NOMO-1 treated with DMSO at 0.1 percent for 48 hours (cell line): Measurements from ENCODE around the gene PCGF1.

Experiments
- DNase-seq: peaks from one replicate; lab custom pipeline; 2025; ENCODE audit not compliant: unreplicated experiment; lab: John Stamatoyannopoulos, UW

PCGF1 gene

DNA sequence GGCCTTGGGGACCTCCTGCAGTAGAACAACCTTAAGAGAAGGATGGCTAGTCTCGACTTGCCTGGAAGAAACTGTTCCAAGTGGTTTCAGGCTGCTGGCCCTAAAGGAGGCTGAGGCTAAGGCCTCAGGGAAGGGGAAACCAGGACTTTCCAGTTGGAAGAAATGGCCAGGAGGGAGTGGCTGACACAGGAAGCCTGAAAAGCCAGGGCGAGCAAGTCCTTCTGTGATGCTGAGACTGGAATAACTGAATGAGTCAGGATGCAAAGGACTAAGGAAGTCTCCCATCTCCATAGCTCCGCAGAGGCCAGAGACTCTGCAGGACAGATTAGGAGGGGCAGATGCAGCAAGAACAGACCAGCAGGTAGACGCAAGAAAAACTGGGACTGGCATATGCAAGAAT is 29.6 kb upstream of the PCGF1 start:
- DNase-seq, result no peak

- no peak for DNase-seq
Measured at GRCh38 chr2:74536166-74536950, 28.9 kb upstream of the PCGF1 start.

DNA sequence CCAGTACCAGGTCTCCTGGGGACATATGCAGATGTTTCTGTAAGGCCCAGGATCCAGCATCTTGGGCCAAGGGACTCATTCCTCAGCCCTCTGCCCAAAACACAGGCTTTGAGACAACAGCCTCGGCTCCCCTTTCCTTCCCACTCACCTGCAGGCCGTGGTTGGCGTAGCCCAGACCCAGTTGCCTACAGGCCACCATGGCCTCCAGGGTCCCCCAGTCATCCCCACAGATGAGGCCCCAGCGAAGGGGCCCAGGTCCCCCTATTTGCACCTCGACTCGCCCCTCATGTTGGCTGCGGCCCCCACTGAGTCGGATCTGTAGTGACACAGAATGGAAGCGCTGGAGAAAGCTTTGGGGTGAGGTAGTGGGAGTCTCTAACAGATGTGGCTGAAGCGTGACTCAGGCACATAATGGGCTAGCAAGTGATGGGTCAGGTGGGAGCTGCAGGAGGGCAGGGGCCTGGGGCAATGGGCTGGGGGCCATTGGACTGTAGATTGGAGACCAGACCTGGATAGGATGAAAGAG is 28.0 kb upstream of the PCGF1 start:
- DNase-seq, result no peak

GRCh38 chr2:74534411-74534810 is 26.9 kb upstream of the PCGF1 start:
- no peak for DNase-seq

GRCh38 chr2:74533464-74533863 is 26.0 kb upstream of the PCGF1 start:
- no peak for DNase-seq

DNA sequence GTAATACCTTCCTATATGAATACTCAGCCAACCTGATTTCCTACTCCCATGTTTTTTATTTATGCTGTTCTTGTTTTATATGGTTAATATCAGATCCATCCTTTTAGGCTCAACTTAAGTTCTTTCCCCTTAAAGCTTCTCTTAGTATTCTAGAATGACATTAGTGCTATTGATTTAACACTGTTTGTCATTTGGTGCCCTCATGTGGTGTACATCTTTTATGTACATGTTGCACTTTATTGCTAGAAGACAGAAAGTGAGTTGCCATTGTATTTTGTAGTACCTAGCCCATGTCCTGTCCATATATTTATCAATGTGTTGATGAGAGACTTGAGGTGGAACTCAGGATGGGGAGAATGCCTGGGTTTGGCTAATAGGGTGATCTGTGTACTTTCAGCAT is 24.7 kb upstream of the PCGF1 start:
- DNase-seq, result peak; percentile 35

- no peak for DNase-seq
Measured at GRCh38 chr2:74531666-74532065, 24.2 kb upstream of the PCGF1 start.

- DNase-seq, result peak; percentile 30
Measured at GRCh38 chr2:74530239-74531187, 23.0 kb upstream of the PCGF1 start.

GRCh38 chr2:74529357-74530238 is 22.1 kb upstream of the PCGF1 start, which contains the start of the genes AUP1 and HTRA2:
AUP1 (minus strand) TSS chr2:74529706; CDS start chr2:74529629, 77 bp downstream.
HTRA2 (plus strand) TSS chr2:74529933; CDS start chr2:74530007, 74 bp downstream.
- peak; percentile 98 for DNase-seq

GRCh38 chr2:74528600-74529356 is 21.3 kb upstream of the PCGF1 start:
- DNase-seq, result peak; percentile 6

GRCh38 chr2:74527741-74528140 is 20.2 kb upstream of the PCGF1 start:
- DNase-seq, result no peak

- no peak for DNase-seq
Measured at GRCh38 chr2:74526649-74527230, 19.2 kb upstream of the PCGF1 start.

GRCh38 chr2:74525717-74526648 is 18.5 kb upstream of the PCGF1 start, which contains the start of gene DQX1:
DQX1 (minus strand) TSS chr2:74526231; CDS start chr2:74525729, 502 bp downstream.
- DNase-seq, result peak; percentile 89

DNA sequence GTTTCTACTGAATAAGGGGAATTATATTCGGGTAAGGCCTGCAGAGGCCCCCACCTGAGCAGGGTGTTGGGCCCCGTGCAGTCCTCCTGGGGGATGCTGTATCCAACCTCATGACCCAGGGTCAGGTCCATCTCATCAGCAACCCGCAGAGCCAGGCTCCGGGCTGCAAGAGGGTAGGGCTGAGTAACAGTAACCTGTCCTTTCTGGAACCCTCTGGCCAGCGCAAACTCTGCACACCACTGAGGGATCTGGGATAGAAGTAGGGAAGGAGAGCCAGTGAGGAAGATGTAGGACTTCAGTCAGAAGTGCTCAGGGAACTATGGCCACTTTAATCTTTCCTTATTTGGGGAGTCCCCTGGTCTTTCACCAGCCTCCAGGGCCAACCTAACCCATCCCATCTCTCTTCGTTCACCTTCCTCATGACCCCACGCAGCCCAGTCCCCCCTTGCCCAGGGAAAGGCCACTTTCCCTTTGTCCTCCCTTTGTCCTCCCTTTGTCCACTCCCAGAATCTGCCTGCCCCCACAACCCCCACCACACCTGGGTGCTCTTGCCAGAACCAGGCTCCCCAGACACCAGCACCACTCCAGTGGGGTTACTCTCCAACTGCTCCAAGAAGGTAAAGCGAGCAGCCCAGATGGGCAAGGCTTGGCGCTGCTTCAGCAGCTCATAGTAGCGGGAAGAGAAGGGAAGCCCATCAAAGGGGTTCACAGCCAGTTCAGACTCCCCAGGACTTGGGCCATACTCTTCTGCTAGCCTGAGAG is 17.6 kb upstream of the PCGF1 start:
- DNase-seq, result no peak

DNA sequence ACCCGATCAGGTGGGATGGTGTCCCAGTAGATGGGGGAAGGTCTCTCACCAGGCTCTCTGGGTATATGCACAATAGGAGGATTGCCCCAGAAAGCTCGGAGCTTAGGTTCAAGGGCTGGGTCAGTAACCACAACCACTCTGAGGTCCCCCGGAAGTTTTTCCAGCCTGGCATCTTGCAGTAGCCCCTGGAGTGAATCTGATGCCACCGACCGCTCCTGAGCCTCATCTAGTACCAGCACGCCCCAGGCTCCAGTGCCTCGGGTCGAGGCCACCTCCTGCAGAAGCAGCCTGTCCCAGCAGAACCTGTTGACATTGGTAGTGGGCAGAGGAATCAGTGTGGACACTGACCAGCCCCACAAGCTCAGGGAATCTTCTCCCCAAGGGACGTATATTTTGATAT is 16.5 kb upstream of the PCGF1 start:
- DNase-seq, result no peak

DNA sequence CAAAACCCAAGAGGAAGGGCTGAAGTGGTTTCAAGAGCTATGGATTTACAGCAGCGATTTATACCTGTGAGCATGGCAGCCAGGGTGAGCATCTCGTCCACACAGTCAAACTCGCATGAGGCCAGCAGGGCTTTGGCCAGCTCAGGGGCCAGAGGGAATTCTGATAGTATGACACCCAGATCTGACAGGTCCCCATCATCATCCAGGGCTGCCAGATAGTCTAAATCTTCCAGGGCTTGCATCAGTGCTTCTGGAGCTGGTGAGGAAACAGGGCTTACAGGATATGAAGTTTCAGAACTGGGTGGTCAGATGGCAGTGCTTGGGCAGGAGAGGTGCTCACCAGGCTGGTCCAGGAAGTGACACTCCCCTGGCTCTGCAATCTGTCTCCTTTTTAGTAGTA is 15.0 kb upstream of the PCGF1 start:
- no peak for DNase-seq

GRCh38 chr2:74516650-74517049 is 9.2 kb upstream of the PCGF1 start:
- DNase-seq, result no peak
